Loucy (cell line): Measurements from ENCODE around the gene NAT16.

Experiments
- H2AFZ ChIP-seq: fragments of 200-600 bp; sonication (generic); 2 replicates; pipeline ENCODE4 v1.6.0; 2016; ENCODE audit warnings: antibody characterized with exemption, mild to moderate bottlenecking, low read length, moderate library complexity
- H3F3A ChIP-seq: fragments of 200-600 bp; 2 replicates; pipeline ENCODE4 v1.6.0; 2016; ENCODE audit warnings: antibody characterized with exemption, low read depth, mild to moderate bottlenecking
- H3K27me3 ChIP-seq: fragments of 200-600 bp; sonication (generic); 2 replicates; pipeline ENCODE4 v1.6.1; 2014; ENCODE audit warnings: low read length, mild to moderate bottlenecking; ENCODE audit not compliant: insufficient read depth, poor library complexity, severe bottlenecking
- H3K36me3 ChIP-seq: fragments of 200-600 bp; sonication (generic); 2 replicates; pipeline ENCODE4 v1.6.1; 2016; ENCODE audit warnings: low read length; ENCODE audit not compliant: insufficient read depth
- H3K4me1 ChIP-seq: fragments of 200-600 bp; sonication (generic); 2 replicates; pipeline ENCODE4 v1.5.1; 2014; ENCODE audit warnings: low read length, mild to moderate bottlenecking; ENCODE audit not compliant: insufficient read depth, poor library complexity, severe bottlenecking
- H3K4me2 ChIP-seq: fragments of 200-600 bp; sonication (generic); 2 replicates; pipeline ENCODE4 v1.6.0; 2014; ENCODE audit warnings: antibody characterized with exemption, low read length, low read depth, mild to moderate bottlenecking; ENCODE audit not compliant: poor library complexity, severe bottlenecking
- H3K4me3 ChIP-seq: fragments of 200-600 bp; sonication (generic); 2 replicates; pipeline ENCODE4 v1.5.1; 2014; ENCODE audit warnings: low read length, mild to moderate bottlenecking, mixed read lengths; ENCODE audit not compliant: poor library complexity, severe bottlenecking
- H3K79me2 ChIP-seq: fragments of 200-600 bp; sonication (generic); 2 replicates; pipeline ENCODE4 v1.6.1; 2014; ENCODE audit warnings: low read length; ENCODE audit not compliant: insufficient read depth
- H3K9ac ChIP-seq: fragments of 200-600 bp; sonication (generic); 2 replicates; pipeline ENCODE4 v1.6.0; 2014; ENCODE audit warnings: mild to moderate bottlenecking, low read depth, low read length, moderate library complexity; ENCODE audit not compliant: poor library complexity, severe bottlenecking
- H3K9me2 ChIP-seq: fragments of 200-600 bp; sonication (generic); replicated peaks from 2 replicates; pipeline ENCODE4 v1.6.1; 2016; ENCODE audit warnings: low read depth, low read length, mixed read lengths
- H3K9me3 ChIP-seq: fragments of 200-600 bp; sonication (generic); 2 replicates; pipeline ENCODE4 v1.6.1; 2014; ENCODE audit warnings: mild to moderate bottlenecking, antibody characterized with exemption, low read length, low read depth; ENCODE audit not compliant: insufficient read depth
- H4K20me1 ChIP-seq: fragments of 200-600 bp; sonication (generic); 2 replicates; pipeline ENCODE4 v1.6.0; 2014; ENCODE audit warnings: antibody characterized with exemption, low read length, mild to moderate bottlenecking; ENCODE audit not compliant: insufficient read depth, poor library complexity, severe bottlenecking
- EZH2phosphoT487 ChIP-seq: fragments of 200-600 bp; IDR thresholded peaks from 2 replicates; pipeline ENCODE4 v1.6.1; 2018; ENCODE audit warnings: antibody characterized with exemption, mild to moderate bottlenecking, moderate library complexity, borderline replicate concordance
- TF ChIP-seq, protein P1 (sequence below): fragments of 200-600 bp; sonication (generic); conservative IDR thresholded peaks from 2 replicates; pipeline ENCODE4 v1.5.1; 2014; ENCODE audit warnings: mild to moderate bottlenecking, antibody characterized with exemption, low read length

The NAT16 gene

GRCh38 chr7:101202603-101202918 lies 22.5 kb upstream of the NAT16 start:
- no peak overlapping the region for H3K9ac ChIP-seq
- TF ChIP-seq, protein P1, sequence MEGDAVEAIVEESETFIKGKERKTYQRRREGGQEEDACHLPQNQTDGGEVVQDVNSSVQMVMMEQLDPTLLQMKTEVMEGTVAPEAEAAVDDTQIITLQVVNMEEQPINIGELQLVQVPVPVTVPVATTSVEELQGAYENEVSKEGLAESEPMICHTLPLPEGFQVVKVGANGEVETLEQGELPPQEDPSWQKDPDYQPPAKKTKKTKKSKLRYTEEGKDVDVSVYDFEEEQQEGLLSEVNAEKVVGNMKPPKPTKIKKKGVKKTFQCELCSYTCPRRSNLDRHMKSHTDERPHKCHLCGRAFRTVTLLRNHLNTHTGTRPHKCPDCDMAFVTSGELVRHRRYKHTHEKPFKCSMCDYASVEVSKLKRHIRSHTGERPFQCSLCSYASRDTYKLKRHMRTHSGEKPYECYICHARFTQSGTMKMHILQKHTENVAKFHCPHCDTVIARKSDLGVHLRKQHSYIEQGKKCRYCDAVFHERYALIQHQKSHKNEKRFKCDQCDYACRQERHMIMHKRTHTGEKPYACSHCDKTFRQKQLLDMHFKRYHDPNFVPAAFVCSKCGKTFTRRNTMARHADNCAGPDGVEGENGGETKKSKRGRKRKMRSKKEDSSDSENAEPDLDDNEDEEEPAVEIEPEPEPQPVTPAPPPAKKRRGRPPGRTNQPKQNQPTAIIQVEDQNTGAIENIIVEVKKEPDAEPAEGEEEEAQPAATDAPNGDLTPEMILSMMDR = no peak
- no peak for TF ChIP-seq EZH2phosphoT487
- H3F3A ChIP-seq = no peaks in the 10 kb centered on the region
- H3K36me3 ChIP-seq = no peaks in the 10 kb centered on the region
- no peaks in the 10 kb centered on the region for H3K79me2 ChIP-seq
- no peaks in the 10 kb centered on the region for H3K4me1 ChIP-seq
- no peaks in the 10 kb centered on the region for H3K9me3 ChIP-seq
- H2AFZ ChIP-seq = no peak overlapping the region
- no peak overlapping the region for H3K4me3 ChIP-seq
- H3K27me3 ChIP-seq = no peaks in the 10 kb centered on the region
- H3K4me2 ChIP-seq = no peak overlapping the region
- H4K20me1 ChIP-seq = no peaks in the 10 kb centered on the region
- no peaks in the 10 kb centered on the region for H3K9me2 ChIP-seq

- H3K4me3 ChIP-seq = no peak overlapping the region
- TF ChIP-seq EZH2phosphoT487 = no peak
- TF ChIP-seq, protein P1 = no peak
- H3K27me3 ChIP-seq = no peaks in the 10 kb centered on the region
- no peaks in the 10 kb centered on the region for H3K9me2 ChIP-seq
- no peaks in the 10 kb centered on the region for H3F3A ChIP-seq
- H3K9me3 ChIP-seq = no peaks in the 10 kb centered on the region
- no peak overlapping the region for H3K4me2 ChIP-seq
- no peak overlapping the region for H2AFZ ChIP-seq
- no peaks in the 10 kb centered on the region for H3K36me3 ChIP-seq
- H3K4me1 ChIP-seq = no peaks in the 10 kb centered on the region
- no peaks in the 10 kb centered on the region for H3K79me2 ChIP-seq
- H3K9ac ChIP-seq = no peak overlapping the region
- no peaks in the 10 kb centered on the region for H4K20me1 ChIP-seq
Observed at GRCh38 chr7:101201695-101202602, 21.9 kb upstream of the NAT16 start.

- Histone ChIP-seq H3K9me3 (no peaks in the 10 kb centered on the region), H3K36me3 (no peaks in the 10 kb centered on the region), H2AFZ (no peak within 1 kb of the TSS), H3K9me2 (no peaks in the 10 kb centered on the region), H4K20me1 (no peaks in the 10 kb centered on the region), H3K4me3 (no peak within 1 kb of the TSS), H3K79me2 (no peaks in the 10 kb centered on the region), H3K4me1 (no peaks in the 10 kb centered on the region), H3K27me3 (no peaks in the 10 kb centered on the region), H3F3A (no peaks in the 10 kb centered on the region), H3K9ac (no peak within 1 kb of the TSS), H3K4me2 (no peak within 1 kb of the TSS)
- TF ChIP-seq, protein P1 = no peak
- no peak for TF ChIP-seq EZH2phosphoT487
Observed at GRCh38 chr7:101200862-101201599, 20.9 kb upstream of the NAT16 start, which contains the start of gene MOGAT3. Gene MOGAT3 (minus strand): TSS chr7:101201036. CDS start chr7:101200854, 182 bp downstream.
